Measurements from ENCODE around the gene FRMD5. TPM values are rescaled to one million over a fixed set of nuclear protein-coding genes. Genes with fewer than 3 reads are reported as not detected.

The FRMD5 gene
- total and polyA plus RNA-seq, 2 experiments from 2014 or later: 5.9 to 10.1 TPM

GRCh38 chr15:44173813-44174212 is 21.3 kb downstream of the FRMD5 start:
- H3K4me3 Mint-ChIP-seq: no peak overlapping the region
- H3K79me2 ChIP-seq (replicated peaks; ENCODE audit: insufficient read depth): peaks cover 29% of the 10 kb centered on the region
- H3K27me3 Mint-ChIP-seq (ENCODE audit: insufficient read depth, low read depth, poor library complexity): peaks cover 2% of the 10 kb centered on the region
- no peaks in the 10 kb centered on the region for H3K36me3 ChIP-seq (ENCODE audit: insufficient read depth)
- H3K27me3 ChIP-seq (ENCODE audit: insufficient read depth): no peaks in the 10 kb centered on the region
- DNase-seq (ENCODE audit: low spot score) (no peak), ATAC-seq (no peak)
- H3K4me1 ChIP-seq (ENCODE audit: insufficient read depth): no peaks in the 10 kb centered on the region
- H3K9me2 ChIP-seq (ENCODE audit: insufficient read depth): no peaks in the 10 kb centered on the region
- H3K27ac Mint-ChIP-seq: no peak overlapping the region
- H3F3A ChIP-seq (replicated peaks; ENCODE audit: low read depth): no peaks in the 10 kb centered on the region
- no peak overlapping the region for H3K4me3 ChIP-seq
- no peak overlapping the region for H2AFZ ChIP-seq
- no peaks in the 10 kb centered on the region for H3K9me3 Mint-ChIP-seq
- no peaks in the 10 kb centered on the region for H3K36me3 Mint-ChIP-seq (ENCODE audit: low read depth)
- TF ChIP-seq ZNF114 (CRISPR knock-in tag; IDR thresholded peaks at IDR 0.05) (no peak), ZNF331 (CRISPR knock-in tag; IDR thresholded peaks at IDR 0.05; ENCODE audit: low read depth) (no peak), POLR2AphosphoS5 (IDR thresholded peaks at IDR 0.05; ENCODE audit: low read depth) (no peak), JUNB (IDR thresholded peaks at IDR 0.05; ENCODE audit: unreplicated experiment) (no peak), STAT1 (IDR thresholded peaks at IDR 0.05; ENCODE audit: unreplicated experiment) (no peak), REST (IDR thresholded peaks at IDR 0.05; ENCODE audit: unreplicated experiment) (no peak), ZNF462 (CRISPR knock-in tag; IDR thresholded peaks at IDR 0.05) (no peak), EZH2phosphoT487 (IDR thresholded peaks at IDR 0.05; ENCODE audit: unreplicated experiment) (no peak), NANOG (IDR thresholded peaks at IDR 0.05; ENCODE audit: borderline replicate concordance) (no peak), EZH2 (IDR thresholded peaks at IDR 0.05; ENCODE audit: low read depth, unreplicated experiment) (no peak), CREB1 (CRISPR knock-in tag; IDR thresholded peaks at IDR 0.05; ENCODE audit: low read depth) (no peak)
- TF ChIP-seq, protein P1, sequence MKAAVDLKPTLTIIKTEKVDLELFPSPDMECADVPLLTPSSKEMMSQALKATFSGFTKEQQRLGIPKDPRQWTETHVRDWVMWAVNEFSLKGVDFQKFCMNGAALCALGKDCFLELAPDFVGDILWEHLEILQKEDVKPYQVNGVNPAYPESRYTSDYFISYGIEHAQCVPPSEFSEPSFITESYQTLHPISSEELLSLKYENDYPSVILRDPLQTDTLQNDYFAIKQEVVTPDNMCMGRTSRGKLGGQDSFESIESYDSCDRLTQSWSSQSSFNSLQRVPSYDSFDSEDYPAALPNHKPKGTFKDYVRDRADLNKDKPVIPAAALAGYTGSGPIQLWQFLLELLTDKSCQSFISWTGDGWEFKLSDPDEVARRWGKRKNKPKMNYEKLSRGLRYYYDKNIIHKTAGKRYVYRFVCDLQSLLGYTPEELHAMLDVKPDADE (IDR thresholded peaks at IDR 0.05): no peak
- TF ChIP-seq, protein P2, sequence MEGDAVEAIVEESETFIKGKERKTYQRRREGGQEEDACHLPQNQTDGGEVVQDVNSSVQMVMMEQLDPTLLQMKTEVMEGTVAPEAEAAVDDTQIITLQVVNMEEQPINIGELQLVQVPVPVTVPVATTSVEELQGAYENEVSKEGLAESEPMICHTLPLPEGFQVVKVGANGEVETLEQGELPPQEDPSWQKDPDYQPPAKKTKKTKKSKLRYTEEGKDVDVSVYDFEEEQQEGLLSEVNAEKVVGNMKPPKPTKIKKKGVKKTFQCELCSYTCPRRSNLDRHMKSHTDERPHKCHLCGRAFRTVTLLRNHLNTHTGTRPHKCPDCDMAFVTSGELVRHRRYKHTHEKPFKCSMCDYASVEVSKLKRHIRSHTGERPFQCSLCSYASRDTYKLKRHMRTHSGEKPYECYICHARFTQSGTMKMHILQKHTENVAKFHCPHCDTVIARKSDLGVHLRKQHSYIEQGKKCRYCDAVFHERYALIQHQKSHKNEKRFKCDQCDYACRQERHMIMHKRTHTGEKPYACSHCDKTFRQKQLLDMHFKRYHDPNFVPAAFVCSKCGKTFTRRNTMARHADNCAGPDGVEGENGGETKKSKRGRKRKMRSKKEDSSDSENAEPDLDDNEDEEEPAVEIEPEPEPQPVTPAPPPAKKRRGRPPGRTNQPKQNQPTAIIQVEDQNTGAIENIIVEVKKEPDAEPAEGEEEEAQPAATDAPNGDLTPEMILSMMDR (conservative IDR thresholded peaks at IDR 0.05; ENCODE audit: low read depth in 2 of 2): no peak
- no peak overlapping the region for H3K4me2 ChIP-seq
- H4K20me1 ChIP-seq (replicated peaks; ENCODE audit: insufficient read depth): peaks cover 10% of the 10 kb centered on the region
- H3K27ac ChIP-seq (ENCODE audit: low read depth): no peak overlapping the region
- no peaks in the 10 kb centered on the region for H3K4me1 Mint-ChIP-seq

Measured in GM23338 (cell line).